ENCODE measurements around the gene HAS3. TPM values are rescaled to one million over a fixed set of nuclear protein-coding genes. Genes with fewer than 3 reads are reported as not detected.
A peak's percentile ranks its signal among the peaks of the same experiment; 100 is the strongest.

The HAS3 gene
- total RNA-seq, 3 donors from 2014 or later (not counting 1 experiment from before 2014, with no cell fraction given): 1.8 to 2.5 (median 2.3) TPM

GRCh38 chr16:69166221-69166833, 60.9 kb downstream of the HAS3 start:
- WGBS (ENCODE audit: insufficient coverage): 59% methylated on average over 8 of the region's 8 CpGs
- intact Hi-C loops (cut with micrococcal nuclease): no loop called here
- no peaks in the 10 kb centered on the region for H3K9me3 Mint-ChIP-seq
- no peak for TF ChIP-seq CTCF (IDR thresholded peaks at IDR 0.05)
- no peaks in the 10 kb centered on the region for H3K36me3 Mint-ChIP-seq
- DNase-seq (peak in 1 of 2 donors; percentile 44), ATAC-seq (peak in 2 of 3 donors; percentile 10 to 31)
- no peaks in the 10 kb centered on the region for H3K27me3 ChIP-seq (ENCODE audit: control insufficient read depth, insufficient read depth, low read length)
- no peaks in the 10 kb centered on the region for H3K27me3 Mint-ChIP-seq (ENCODE audit: low read depth in 2 of 2)
- H3K4me3 Mint-ChIP-seq: no peak overlapping the region
- peak overlapping the region; percentile 36 to 72 for H3K27ac Mint-ChIP-seq
- H3K4me1 ChIP-seq (ENCODE audit: control insufficient read depth, insufficient read depth, low read length): peaks cover 13% of the 10 kb centered on the region
- H3K36me3 ChIP-seq (ENCODE audit: control insufficient read depth, insufficient read depth, low read length): peaks cover 25% of the 10 kb centered on the region
- H3K27ac ChIP-seq (ENCODE audit: low read length): no peak overlapping the region
- H3K9me3 ChIP-seq (ENCODE audit: control insufficient read depth, insufficient read depth, low read length): no peaks in the 10 kb centered on the region
- no peak overlapping the region for H3K4me3 ChIP-seq (ENCODE audit: low read length)
- H3K4me1 Mint-ChIP-seq: peaks cover 17 to 23% of the 10 kb centered on the region in 2 donors

- Histone ChIP-seq H3K9me3 (ENCODE audit: control insufficient read depth, insufficient read depth, low read length) (no peaks in the 10 kb centered on the region), H3K27me3 (ENCODE audit: control insufficient read depth, insufficient read depth, low read length) (no peaks in the 10 kb centered on the region), H3K4me3 (ENCODE audit: low read length) (no peak overlapping the region), H3K27ac (ENCODE audit: low read length) (no peak overlapping the region), H3K36me3 (ENCODE audit: control insufficient read depth, insufficient read depth, low read length) (peaks cover 23% of the 10 kb centered on the region), H3K4me1 (ENCODE audit: control insufficient read depth, insufficient read depth, low read length) (peaks cover 13% of the 10 kb centered on the region)
- H3K4me1 Mint-ChIP-seq: peaks cover 17 to 23% of the 10 kb centered on the region in 2 donors
- WGBS (ENCODE audit: insufficient coverage): 93% methylated on average over 4 of the region's 7 CpGs
- no peaks in the 10 kb centered on the region for H3K36me3 Mint-ChIP-seq
- no peak for TF ChIP-seq CTCF (IDR thresholded peaks at IDR 0.05)
- H3K9me3 Mint-ChIP-seq: no peaks in the 10 kb centered on the region
- H3K27me3 Mint-ChIP-seq (ENCODE audit: low read depth in 2 of 2): no peaks in the 10 kb centered on the region
- ATAC-seq: no peak
- no peak overlapping the region for H3K4me3 Mint-ChIP-seq
- intact Hi-C loops (cut with micrococcal nuclease): no loop called here
- peak overlapping the region in 1 of 2 donors; percentile 26 for H3K27ac Mint-ChIP-seq
- no peak for DNase-seq
These were observed 61.8 kb downstream of the HAS3 start for GRCh38 chr16:69166946-69167930.

Other genes starting within 250 kb of the HAS3 start
- gene CHTF8, start 26.9 kb downstream of the HAS3 start, total RNA-seq: 10 to 100 TPM; 45.7 to 76.5 (median 74.2) TPM
- gene UTP4, start 27.0 kb downstream of the HAS3 start, total RNA-seq: 10 to 100 TPM; 23.2 to 42.6 (median 36.3) TPM
- 10 to 100 TPM; 43.8 to 55.2 (median 49.9) TPM for gene SNTB2, start 81.5 kb downstream of the HAS3 start, total RNA-seq
- 10 to 100 TPM; 60.5 to 71.5 (median 62.5) TPM for gene VPS4A, start 205.7 kb downstream of the HAS3 start, total RNA-seq
- 1 to 10 TPM; 3.0 to 5.7 (median 4.6) TPM for gene PDF, start 224.9 kb downstream of the HAS3 start, total RNA-seq
- gene COG8, start 233.9 kb downstream of the HAS3 start, total RNA-seq: 10 to 100 TPM; 26.3 to 34.6 (median 29.0) TPM
- 10 to 100 TPM; 33.7 to 41.8 (median 37.7) TPM for gene NIP7, start 234.1 kb downstream of the HAS3 start, total RNA-seq
- gene TMED6, start 246.1 kb downstream of the HAS3 start, total RNA-seq: 1 to 10 TPM; 1.4 to 1.8 (median 1.6) TPM

All from natural killer cell (primary cell).